MM.1S (cell line): Measurements from ENCODE around the gene ANKRD30B.
"Not testable (repeated sequence)": the region's sequence is repeated elsewhere in the genome, so short reads cannot be mapped to it uniquely, and the experiment has no call there.

ENCODE experiments used
- DNase-seq: peaks from one replicate; pipeline ENCODE4 v3.0.0-alpha.2; 2015
- H2AFZ ChIP-seq: fragments of 300-600 bp; sonication (generic); 2 replicates; pipeline ENCODE4 v1.6.0; 2016; ENCODE audit warnings: antibody characterized with exemption, low read length
- H3F3A ChIP-seq: fragments of 300-600 bp; sonication (generic); 2 replicates; pipeline ENCODE4 v1.6.1; 2016; ENCODE audit warnings: mild to moderate bottlenecking, antibody characterized with exemption, low read length, moderate library complexity, mixed read lengths; ENCODE audit not compliant: insufficient read depth
- H3K27ac ChIP-seq: fragments of 300-600 bp; sonication (generic); 2 replicates; pipeline ENCODE4 v1.5.1; 2016; ENCODE audit warnings: mild to moderate bottlenecking, low read length
- H3K27me3 ChIP-seq: fragments of 300-600 bp; sonication (generic); replicated peaks from 2 replicates; pipeline ENCODE4 v1.6.0; 2016; ENCODE audit warnings: low read length; ENCODE audit not compliant: insufficient read depth
- H3K36me3 ChIP-seq: fragments of 300-600 bp; sonication (generic); replicated peaks from 2 replicates; pipeline ENCODE4 v1.6.1; 2016; ENCODE audit warnings: mild to moderate bottlenecking, low read length, mixed read lengths; ENCODE audit not compliant: insufficient read depth
- H3K4me1 ChIP-seq: fragments of 300-600 bp; sonication (generic); 2 replicates; pipeline ENCODE4 v1.6.1; 2016; ENCODE audit warnings: low read length, mixed read lengths
- H3K4me2 ChIP-seq: fragments of 300-600 bp; sonication (generic); 2 replicates; pipeline ENCODE4 v1.6.0; 2016; ENCODE audit warnings: low read depth, low read length
- H3K4me3 ChIP-seq: fragments of 300-600 bp; sonication (generic); 2 replicates; pipeline ENCODE4 v1.5.1; 2016; ENCODE audit warnings: low read length, mixed read lengths
- H3K79me2 ChIP-seq: fragments of 300-600 bp; sonication (generic); 2 replicates; pipeline ENCODE4 v1.6.1; 2016; ENCODE audit warnings: mixed run types, low read length, mixed read lengths
- H3K9ac ChIP-seq: fragments of 300-600 bp; sonication (generic); 2 replicates; pipeline ENCODE4 v1.6.1; 2016; ENCODE audit warnings: low read length, mixed read lengths
- H3K9me2 ChIP-seq: fragments of 300-600 bp; sonication (generic); replicated peaks from 2 replicates; pipeline ENCODE4 v1.6.1; 2016; ENCODE audit warnings: mild to moderate bottlenecking, low read length, mixed read lengths; ENCODE audit not compliant: insufficient read depth
- H3K9me3 ChIP-seq: fragments of 300-600 bp; sonication (generic); replicated peaks from 2 replicates; pipeline ENCODE4 v1.6.1; 2016; ENCODE audit warnings: mild to moderate bottlenecking, low read length, mixed read lengths; ENCODE audit not compliant: insufficient read depth
- H4K20me1 ChIP-seq: fragments of 300-600 bp; sonication (generic); 2 replicates; pipeline ENCODE4 v1.6.1; 2016; ENCODE audit warnings: mild to moderate bottlenecking, low read length, moderate library complexity, mixed read lengths; ENCODE audit not compliant: insufficient read depth
- EZH2 ChIP-seq: fragments of 300-600 bp; sonication (generic); optimal IDR thresholded peaks from 2 replicates; pipeline ENCODE3; 2017; ENCODE audit warnings: low read depth, mild to moderate bottlenecking, antibody characterized with exemption, low read length, mixed read lengths
- EZH2phosphoT487 ChIP-seq: fragments of 300-600 bp; sonication (generic); IDR thresholded peaks from 2 replicates; pipeline ENCODE4 v1.6.1; 2018; ENCODE audit warnings: antibody characterized with exemption, low read length
- TF ChIP-seq, protein P1 (sequence below): fragments of 300-600 bp; sonication (generic); IDR thresholded peaks from 2 replicates; pipeline ENCODE4 v1.5.1; 2016; ENCODE audit warnings: antibody characterized with exemption, low read length, mixed read lengths

Gene ANKRD30B

DNA sequence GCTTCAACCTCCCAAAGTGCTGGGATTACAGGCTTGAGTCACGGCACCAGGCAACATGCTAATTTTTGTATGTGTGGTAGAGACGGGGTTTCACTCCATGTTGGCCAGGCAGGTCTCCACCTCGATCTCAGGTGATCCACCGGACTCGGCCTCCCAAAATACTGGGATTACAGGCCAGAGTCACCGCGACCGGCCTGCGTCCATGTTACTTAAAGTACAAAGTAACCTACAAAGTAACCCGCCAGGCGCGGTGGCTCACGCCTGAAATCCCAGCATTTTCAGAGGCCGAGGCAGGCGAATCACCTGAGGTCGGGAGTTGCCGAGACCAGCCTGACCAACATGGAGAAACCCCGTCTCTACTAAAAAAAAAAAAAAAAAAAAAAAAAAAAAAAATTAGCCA, 1.1 kb upstream of the ANKRD30B start:
- H3K4me1 ChIP-seq, result no peaks in the 10 kb centered on the region
- no peak overlapping the region for H3K9ac ChIP-seq
- no peak overlapping the region for H3K4me2 ChIP-seq
- no peaks in the 10 kb centered on the region for H3F3A ChIP-seq
- H3K4me3 ChIP-seq, result no peak overlapping the region
- no peaks in the 10 kb centered on the region for H3K36me3 ChIP-seq
- no peak overlapping the region for H3K27ac ChIP-seq
- no peaks in the 10 kb centered on the region for H3K9me2 ChIP-seq
- no peaks in the 10 kb centered on the region for H3K9me3 ChIP-seq
- no peaks in the 10 kb centered on the region for H3K27me3 ChIP-seq
- TF ChIP-seq EZH2phosphoT487 (no peak), EZH2 (no peak)
- TF ChIP-seq, protein P1, sequence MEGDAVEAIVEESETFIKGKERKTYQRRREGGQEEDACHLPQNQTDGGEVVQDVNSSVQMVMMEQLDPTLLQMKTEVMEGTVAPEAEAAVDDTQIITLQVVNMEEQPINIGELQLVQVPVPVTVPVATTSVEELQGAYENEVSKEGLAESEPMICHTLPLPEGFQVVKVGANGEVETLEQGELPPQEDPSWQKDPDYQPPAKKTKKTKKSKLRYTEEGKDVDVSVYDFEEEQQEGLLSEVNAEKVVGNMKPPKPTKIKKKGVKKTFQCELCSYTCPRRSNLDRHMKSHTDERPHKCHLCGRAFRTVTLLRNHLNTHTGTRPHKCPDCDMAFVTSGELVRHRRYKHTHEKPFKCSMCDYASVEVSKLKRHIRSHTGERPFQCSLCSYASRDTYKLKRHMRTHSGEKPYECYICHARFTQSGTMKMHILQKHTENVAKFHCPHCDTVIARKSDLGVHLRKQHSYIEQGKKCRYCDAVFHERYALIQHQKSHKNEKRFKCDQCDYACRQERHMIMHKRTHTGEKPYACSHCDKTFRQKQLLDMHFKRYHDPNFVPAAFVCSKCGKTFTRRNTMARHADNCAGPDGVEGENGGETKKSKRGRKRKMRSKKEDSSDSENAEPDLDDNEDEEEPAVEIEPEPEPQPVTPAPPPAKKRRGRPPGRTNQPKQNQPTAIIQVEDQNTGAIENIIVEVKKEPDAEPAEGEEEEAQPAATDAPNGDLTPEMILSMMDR, result no peak
- no peaks in the 10 kb centered on the region for H3K79me2 ChIP-seq
- no peak for DNase-seq
- H2AFZ ChIP-seq, result no peak overlapping the region
- no peaks in the 10 kb centered on the region for H4K20me1 ChIP-seq

DNA sequence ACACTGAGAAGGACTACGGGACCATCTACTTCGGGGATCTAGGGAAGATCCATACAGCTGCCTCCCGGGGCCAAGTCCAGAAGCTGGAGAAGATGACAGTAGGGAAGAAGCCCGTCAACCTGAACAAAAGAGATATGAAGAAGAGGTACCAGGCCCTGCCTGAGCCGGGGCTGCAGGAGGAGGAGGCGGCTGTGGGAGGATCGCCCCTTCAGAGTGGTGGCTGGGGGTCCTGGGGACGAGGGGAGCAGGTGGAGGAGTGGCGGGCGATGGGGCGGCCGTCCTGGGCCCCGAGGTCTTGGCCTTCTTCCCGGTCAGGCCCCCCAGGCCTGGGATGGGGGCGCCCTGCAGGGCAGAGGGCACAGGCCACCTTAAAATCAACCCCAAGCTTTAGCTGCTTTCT, 524 bp downstream of the ANKRD30B start:
- Histone ChIP-seq H3K9me2 (no peaks in the 10 kb centered on the region), H3K27me3 (no peaks in the 10 kb centered on the region), H3K27ac (no peak overlapping the region), H3F3A (no peaks in the 10 kb centered on the region), H3K36me3 (no peaks in the 10 kb centered on the region), H3K79me2 (no peaks in the 10 kb centered on the region), H3K9me3 (no peaks in the 10 kb centered on the region), H3K9ac (no peak overlapping the region), H2AFZ (no peak overlapping the region), H3K4me3 (no peak overlapping the region), H3K4me2 (no peak overlapping the region), H3K4me1 (no peaks in the 10 kb centered on the region), H4K20me1 (no peaks in the 10 kb centered on the region)
- TF ChIP-seq EZH2 (no peak), EZH2phosphoT487 (no peak)
- TF ChIP-seq, protein P1, result no peak
- DNase-seq, result no peak

DNA sequence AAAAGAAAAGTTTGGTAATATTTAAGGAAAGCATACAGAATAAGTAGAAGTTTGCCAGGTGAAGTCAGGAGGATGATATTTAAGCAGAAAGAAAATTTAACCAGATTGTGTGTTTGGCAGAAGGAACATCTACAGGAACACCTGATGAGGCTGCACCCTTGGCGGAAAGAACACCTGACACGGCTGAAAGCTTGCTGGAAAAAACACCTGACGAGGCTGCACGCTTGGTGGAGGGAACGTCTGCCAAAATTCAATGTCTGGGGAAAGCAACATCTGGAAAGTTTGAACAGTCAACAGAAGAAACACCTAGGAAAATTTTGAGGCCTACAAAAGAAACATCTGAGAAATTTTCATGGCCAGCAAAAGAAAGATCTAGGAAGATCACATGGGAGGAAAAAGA, 15.6 kb downstream of the ANKRD30B start:
- not testable (repeated sequence) for H3K4me1 ChIP-seq, H3K9me3 ChIP-seq

DNA sequence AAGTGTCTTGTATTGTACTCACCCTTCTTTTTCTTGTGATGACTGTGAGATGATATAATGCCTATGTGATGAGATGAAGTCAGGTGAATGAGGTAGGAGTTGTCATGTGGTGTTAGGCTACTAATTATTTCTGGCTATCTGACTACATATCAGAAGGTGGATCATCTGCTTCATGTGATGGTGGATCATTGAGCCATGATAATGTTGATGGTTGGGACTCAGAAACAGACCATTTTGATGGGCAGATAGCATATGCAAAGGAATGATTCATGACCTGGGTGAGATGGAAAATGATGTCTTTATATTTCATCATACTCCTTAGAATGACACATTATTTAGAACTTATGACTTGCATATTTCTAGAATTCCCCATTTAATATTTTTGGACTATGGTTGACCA, 19.5 kb downstream of the ANKRD30B start:
- H3K9me3 ChIP-seq, result no peaks in the 10 kb centered on the region
- no peaks in the 10 kb centered on the region for H4K20me1 ChIP-seq
- H3K79me2 ChIP-seq, result no peaks in the 10 kb centered on the region
- H3K27ac ChIP-seq, result no peak overlapping the region
- no peak overlapping the region for H3K4me2 ChIP-seq
- H3K9me2 ChIP-seq, result no peaks in the 10 kb centered on the region
- H3K9ac ChIP-seq, result no peak overlapping the region
- no peaks in the 10 kb centered on the region for H3K36me3 ChIP-seq
- H3K27me3 ChIP-seq, result no peaks in the 10 kb centered on the region
- no peaks in the 10 kb centered on the region for H3F3A ChIP-seq
- no peak for DNase-seq
- no peak overlapping the region for H3K4me3 ChIP-seq
- no peaks in the 10 kb centered on the region for H3K4me1 ChIP-seq
- TF ChIP-seq, protein P1, result no peak
- no peak for TF ChIP-seq EZH2phosphoT487
- H2AFZ ChIP-seq, result no peak overlapping the region

More for the DNA sequence above, 15.6 kb downstream of the ANKRD30B start:
- H2AFZ ChIP-seq, H3F3A ChIP-seq, DNase-seq, H3K9ac ChIP-seq, H3K79me2 ChIP-seq, H3K27me3 ChIP-seq, H4K20me1 ChIP-seq, H3K4me2 ChIP-seq, H3K9me2 ChIP-seq, H3K36me3 ChIP-seq, H3K27ac ChIP-seq, H3K4me3 ChIP-seq: not testable (repeated sequence)
